IMR-90 (cell line): Measurements from ENCODE around the gene TMPRSS2. TPM values are rescaled to one million over a fixed set of nuclear protein-coding genes. Genes with fewer than 3 reads are reported as not detected.

Experiments
- ATAC-seq: fragments of 200-7000 bp; cut with Tn5 transposase; 2 replicates; pipeline ENCODE4 v1.9.1; 2020; ENCODE audit warnings: low read depth, mild to moderate bottlenecking, moderate library complexity
- BruUV-seq: library from RNA; stranded (reverse); fragments of 400-500 nt; replicated peaks from 2 replicates; lab custom pipeline; 2021; lab: Mats Ljungman, UMichigan
- CTCF ChIA-PET: fragments of 300-600 bp; formaldehyde crosslinking; extraction: SDS; loops from one replicate; lab custom pipeline; 2021; ENCODE audit warnings: antibody characterized with exemption; lab: Yijun Ruan, JAX
- POLR2A ChIA-PET: fragments of 300-600 bp; sonication (Branson Sonifier 250); formaldehyde crosslinking; loops from one replicate; lab custom pipeline; 2022; ENCODE audit warnings: antibody characterized with exemption; ENCODE audit not compliant: unreplicated experiment; lab: Charles Lee
- DNase-seq: peaks from one replicate; pipeline ENCODE4 v3.0.0; 2013
- H2AFZ ChIP-seq: replicated peaks from 2 replicates; pipeline ENCODE3; 2013; ENCODE audit warnings: low read length, mild to moderate bottlenecking; ENCODE audit not compliant: poor library complexity
- H2AK5ac ChIP-seq: 2 replicates; pipeline ENCODE4 v1.6.1; 2013; ENCODE audit warnings: low read depth, low read length, inconsistent platforms
- H2AK9ac ChIP-seq: replicated peaks from 2 replicates; pipeline ENCODE3; 2013; ENCODE audit warnings: mild to moderate bottlenecking, low read depth, low read length, moderate library complexity; ENCODE audit not compliant: poor library complexity
- H2BK120ac ChIP-seq: 2 replicates; pipeline ENCODE4 v1.6.1; 2013; ENCODE audit warnings: low read depth, low read length, inconsistent platforms
- H2BK15ac ChIP-seq: 3 replicates; pipeline ENCODE4 v1.6.1; 2013; ENCODE audit warnings: low read depth, low read length, inconsistent platforms
- H2BK20ac ChIP-seq: 2 replicates; pipeline ENCODE4 v1.6.1; 2013; ENCODE audit warnings: low read depth, mild to moderate bottlenecking, inconsistent platforms, low read length, moderate library complexity
- H2BK5ac ChIP-seq: 2 replicates; pipeline ENCODE4 v1.6.1; 2013; ENCODE audit warnings: mild to moderate bottlenecking, low read depth, low read length, inconsistent platforms; ENCODE audit not compliant: poor library complexity, severe bottlenecking
- H3K14ac ChIP-seq: replicated peaks from 2 replicates; pipeline ENCODE4 v1.6.1; 2013; ENCODE audit warnings: low read depth, low read length, inconsistent platforms
- H3K18ac ChIP-seq: 2 replicates; pipeline ENCODE4 v1.6.1; 2013; ENCODE audit warnings: low read depth, low read length, control low read depth
- H3K23ac ChIP-seq: 2 replicates; pipeline ENCODE4 v1.6.1; 2013; ENCODE audit warnings: low read depth, low read length, inconsistent platforms
- H3K27ac ChIP-seq: 2 replicates; pipeline ENCODE4 v1.5.1; 2013; ENCODE audit warnings: mild to moderate bottlenecking, control low read depth, low read length; ENCODE audit not compliant: insufficient read depth
- H3K27me3 ChIP-seq: 2 replicates; pipeline ENCODE4 v1.6.1; 2013; ENCODE audit warnings: low read length; ENCODE audit not compliant: control insufficient read depth, insufficient read depth
- H3K36me3 ChIP-seq: 2 replicates; pipeline ENCODE4 v1.6.1; 2013; ENCODE audit warnings: low read length, mixed read lengths; ENCODE audit not compliant: control insufficient read depth, insufficient read depth
- H3K4ac ChIP-seq: 2 replicates; pipeline ENCODE4 v1.6.1; 2013; ENCODE audit warnings: low read depth, low read length, inconsistent platforms
- H3K4me1 ChIP-seq: 2 replicates; pipeline ENCODE4 v1.6.1; 2013; ENCODE audit warnings: low read length, mixed read lengths; ENCODE audit not compliant: control insufficient read depth, insufficient read depth
- H3K4me2 ChIP-seq: 2 replicates; pipeline ENCODE4 v1.6.1; 2013; ENCODE audit warnings: low read depth, mild to moderate bottlenecking, control low read depth, low read length, moderate library complexity
- H3K4me3 ChIP-seq: 2 replicates; pipeline ENCODE4 v1.5.1; 2013; ENCODE audit warnings: low read depth, mild to moderate bottlenecking, control low read depth, low read length, moderate library complexity; ENCODE audit not compliant: insufficient read depth
- H3K56ac ChIP-seq: 2 replicates; pipeline ENCODE4 v1.6.1; 2013; ENCODE audit warnings: low read length, inconsistent platforms; ENCODE audit not compliant: insufficient read depth; ENCODE audit errors: extremely low read depth
- H3K79me1 ChIP-seq, 2 experiments: 2 replicates each; pipeline ENCODE4 v1.6.1; 2013; ENCODE audit warnings: low read length in 2 of 2, inconsistent platforms in 1 of 2, low read depth in 1 of 2
- H3K9ac ChIP-seq: 2 replicates; pipeline ENCODE4 v1.6.1; 2013; ENCODE audit warnings: low read depth, low read length, control low read depth
- H3K9me1 ChIP-seq: 2 replicates; pipeline ENCODE4 v1.6.1; 2013; ENCODE audit warnings: low read length, inconsistent platforms; ENCODE audit not compliant: insufficient read depth
- H3K9me3 ChIP-seq: 2 replicates; pipeline ENCODE4 v1.6.1; 2013; ENCODE audit warnings: low read length; ENCODE audit not compliant: control insufficient read depth, insufficient read depth
- H4K20me1 ChIP-seq: 2 replicates; pipeline ENCODE4 v1.6.1; 2013; ENCODE audit warnings: low read length, inconsistent platforms; ENCODE audit not compliant: insufficient read depth
- H4K5ac ChIP-seq: 2 replicates; pipeline ENCODE4 v1.6.1; 2013; ENCODE audit warnings: mild to moderate bottlenecking, low read depth, low read length, control low read depth
- H4K8ac ChIP-seq, 2 experiments: 2 replicates each; pipeline ENCODE4 v1.6.1; 2013; ENCODE audit warnings: low read depth in 2 of 2, low read length in 2 of 2, control low read depth in 1 of 2, inconsistent platforms in 1 of 2
- H4K91ac ChIP-seq: 2 replicates; pipeline ENCODE4 v1.6.1; 2013; ENCODE audit warnings: low read depth, low read length, inconsistent platforms; ENCODE audit not compliant: insufficient read depth
- FOS ChIP-seq: fragments of 150-350 bp; IDR thresholded peaks from 2 replicates; pipeline ENCODE4 v1.6.1; 2016; ENCODE audit warnings: low read depth, low read length
- MXI1 ChIP-seq: IDR thresholded peaks from 2 replicates; pipeline ENCODE4 v1.6.1; 2012; ENCODE audit warnings: low read depth, mild to moderate bottlenecking, low read length, moderate library complexity, borderline replicate concordance
- RFX5 ChIP-seq: IDR thresholded peaks from 2 replicates; pipeline ENCODE4 v1.8.0; 2012; ENCODE audit warnings: low read depth, mild to moderate bottlenecking, low read length, moderate library complexity
- SMC3 ChIP-seq: fragments of 150-350 bp; IDR thresholded peaks from 2 replicates; pipeline ENCODE4 v1.6.1; 2016; ENCODE audit warnings: low read depth, mild to moderate bottlenecking, antibody characterized with exemption, low read length, moderate library complexity
- WGBS, 2 experiments: methylation state at CpG; one replicate each; pipeline versions ENCODE4 v1.1.5 to v1.1.7; 2013; ENCODE audit warnings: missing lambda C conversion rate in 2 of 2; ENCODE audit not compliant: insufficient read length in 1 of 2; ENCODE audit errors: extremely low coverage in 2 of 2; 5-methylcytosine and 5-hydroxymethylcytosine counted together
- dilution Hi-C: fragments of 300-500 bp; cut with HindIII; formaldehyde crosslinking; loops from one replicate; pipeline ENCODE4 v1.14.3; 2018; ENCODE audit warnings: low sequenced_read_pairs; ENCODE audit not compliant: unreplicated experiment
- in situ Hi-C: fragments of 300-500 bp; cut with MboI; formaldehyde crosslinking; loops from 3 replicates; pipeline ENCODE4 v1.14.3; 2019; ENCODE audit warnings: low sequenced_read_pairs, inconsistent platforms, mixed read lengths
- intact Hi-C: fragments of 100-400 bp; cut with micrococcal nuclease; formaldehyde crosslinking; loops from 2 replicates; pipeline ENCODE4 v1.10.0; 2022
- polyA plus RNA-seq, 3 experiments: library from polyadenylated mRNA; depleted of rRNA; stranded (reverse); fragments of >200 nt; gene quantifications; 2 replicates each; pipeline ENCODE4 v1.2.3, GENCODE V29; 2012; ENCODE audit warnings: low replicate concordance in 1 of 3
- total RNA-seq: library from RNA; depleted of rRNA; stranded (reverse); fragments of >200 nt; gene quantifications from 2 replicates; pipeline ENCODE4 v1.2.3, GENCODE V29; 2012

The TMPRSS2 gene
- total and polyA plus RNA-seq, 2 of the 4 experiments (the other 2 are of a cell fraction) = not detected

GRCh38 chr21:41536076-41536826, 28.3 kb upstream of the TMPRSS2 start:
- no peak overlapping the region for H4K91ac ChIP-seq
- no peak overlapping the region for H3K23ac ChIP-seq
- H3K27ac ChIP-seq = no peak overlapping the region
- no peaks in the 10 kb centered on the region for H3K79me1 ChIP-seq
- no peak overlapping the region for H2AK9ac ChIP-seq
- DNase-seq = no peak
- H4K5ac ChIP-seq = no peak overlapping the region
- WGBS, 2 experiments = 50% methylated on average over 11 of the region's 19 CpGs; no CpG with 5 or more reads in 1 of the 2 experiments
- CTCF ChIA-PET = no interaction called here
- BruUV-seq = no TSS peak
- intact Hi-C loops (no loop called here), in situ Hi-C loops (loop anchor here (25.0 kb wide), 1 partner anchor 374 kb away; the partner anchor contains the start of gene BACE2), dilution Hi-C loops (no loop called here)
- no peak overlapping the region for H3K9ac ChIP-seq
- H3K4me2 ChIP-seq = no peak overlapping the region
- no peaks in the 10 kb centered on the region for H3K4me1 ChIP-seq
- H3K14ac ChIP-seq = no peak overlapping the region
- H4K20me1 ChIP-seq = no peaks in the 10 kb centered on the region
- no peak overlapping the region for H4K8ac ChIP-seq
- no peak overlapping the region for H3K56ac ChIP-seq
- no peak for ATAC-seq
- no peak overlapping the region for H2BK15ac ChIP-seq
- H3K9me1 ChIP-seq = no peaks in the 10 kb centered on the region
- no peak overlapping the region for H2BK120ac ChIP-seq
- no peak overlapping the region for H2BK20ac ChIP-seq
- POLR2A ChIA-PET = no interaction called here
- H3K4ac ChIP-seq = no peak overlapping the region
- no peak overlapping the region for H2BK5ac ChIP-seq
- no peak overlapping the region for H2AK5ac ChIP-seq
- no peak overlapping the region for H3K4me3 ChIP-seq
- TF ChIP-seq FOS (no peak), SMC3 (no peak), MXI1 (no peak), RFX5 (no peak)
- peaks cover 28% of the 10 kb centered on the region for H3K27me3 ChIP-seq
- no peaks in the 10 kb centered on the region for H3K36me3 ChIP-seq
- H2AFZ ChIP-seq = peak overlapping the region; percentile 8
- H3K9me3 ChIP-seq = no peaks in the 10 kb centered on the region
- H3K18ac ChIP-seq = no peak overlapping the region
